Measurements from ENCODE around the gene RAP1GAP.

RAP1GAP gene

DNA sequence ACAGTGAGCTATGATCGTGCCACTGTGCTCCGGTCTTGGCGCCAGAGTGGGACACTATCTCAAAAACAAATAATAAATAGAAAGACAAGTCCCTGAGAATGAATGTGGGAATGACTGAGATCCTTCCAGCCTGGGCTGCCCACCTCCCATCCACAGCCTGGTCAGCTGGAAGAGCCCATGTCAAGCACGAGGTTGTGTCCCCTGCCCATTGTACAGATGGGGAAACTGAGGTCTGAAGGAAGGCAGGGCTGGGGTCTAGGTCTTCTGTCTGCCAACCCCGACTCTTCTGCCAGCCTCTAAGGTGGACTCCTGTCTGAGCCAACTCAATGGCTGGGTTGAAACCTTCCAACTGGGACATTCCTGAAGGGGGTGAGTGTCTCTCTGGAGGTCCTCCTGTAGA lies 79.5 kb downstream of the RAP1GAP start:
- DNase-seq: no peak

DNA sequence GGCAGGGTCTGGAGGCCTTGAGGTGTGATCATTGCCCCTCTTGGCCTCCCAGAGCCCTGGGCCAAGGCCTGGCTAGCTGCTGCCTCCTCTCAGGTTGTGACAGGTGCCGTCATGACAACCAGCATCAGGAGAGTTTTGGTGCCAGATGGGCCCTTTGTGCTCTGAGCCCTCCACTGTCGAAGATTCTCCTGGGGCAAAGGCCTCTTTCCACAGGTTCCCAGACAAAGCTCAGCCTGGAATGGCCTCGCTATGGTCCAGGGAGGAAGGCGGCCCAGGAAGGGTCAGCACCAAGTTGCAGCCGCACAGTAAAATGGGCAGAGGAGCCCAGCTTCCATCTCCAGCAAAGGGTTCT lies 81.6 kb downstream of the RAP1GAP start:
- DNase-seq: no peak

DNA sequence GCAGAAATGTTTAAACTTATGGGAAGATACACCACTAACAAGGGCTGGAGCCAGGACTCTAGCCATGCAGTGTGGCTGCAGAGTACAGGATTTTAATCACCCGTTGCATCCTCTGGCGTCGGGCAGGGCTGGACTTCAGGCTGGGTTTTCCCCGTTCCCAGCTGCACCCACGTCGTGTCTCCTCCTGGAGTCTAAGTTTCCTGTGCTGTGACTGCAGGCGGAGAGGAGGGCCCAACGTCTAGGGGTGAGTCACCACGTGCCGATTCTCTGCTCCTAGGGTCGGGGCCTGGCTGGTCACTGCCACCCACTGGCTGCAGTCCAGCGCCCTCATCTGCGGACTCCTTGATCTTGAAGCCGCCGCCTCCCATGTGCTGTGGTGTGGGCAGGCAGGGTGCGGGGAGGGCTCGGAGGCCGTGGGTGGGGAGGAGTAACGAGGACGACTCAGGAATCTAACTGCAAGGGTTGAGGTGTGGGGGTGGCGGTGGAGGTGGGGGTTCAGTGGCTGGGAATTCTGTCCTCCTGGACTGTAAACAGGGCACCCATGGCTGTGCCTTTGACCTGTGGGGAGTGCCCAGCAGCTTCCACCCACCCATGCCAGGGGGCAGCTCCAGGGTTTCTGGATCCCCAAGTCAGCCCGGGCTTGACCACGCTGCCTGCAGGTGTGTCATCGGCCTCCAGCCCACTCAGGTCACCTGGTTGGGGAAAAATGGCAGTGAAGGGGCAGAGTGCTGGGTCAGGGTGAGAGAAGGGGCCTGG lies 82.1 kb downstream of the RAP1GAP start:
- DNase-seq: no peak

DNA sequence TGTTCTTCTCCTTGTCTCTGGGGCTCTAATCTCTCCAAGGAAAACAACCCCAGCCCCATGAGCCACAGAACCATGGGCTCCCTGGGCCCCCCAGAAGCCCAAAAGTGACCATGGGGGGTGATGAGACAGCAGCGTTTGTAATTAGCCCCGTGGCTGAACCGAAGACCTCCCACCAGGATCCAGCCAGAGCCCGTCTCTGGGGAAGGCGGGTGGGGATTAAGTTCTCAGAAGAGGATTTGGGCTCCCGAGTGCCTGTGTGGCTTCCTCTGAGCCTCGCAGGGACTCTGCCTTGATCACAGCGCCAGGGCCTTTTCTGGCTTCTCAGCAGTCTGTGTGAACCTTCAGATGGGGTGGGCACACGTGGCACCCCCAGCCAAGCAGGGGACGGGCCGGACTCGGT lies 82.9 kb downstream of the RAP1GAP start:
- DNase-seq: no peak

DNA sequence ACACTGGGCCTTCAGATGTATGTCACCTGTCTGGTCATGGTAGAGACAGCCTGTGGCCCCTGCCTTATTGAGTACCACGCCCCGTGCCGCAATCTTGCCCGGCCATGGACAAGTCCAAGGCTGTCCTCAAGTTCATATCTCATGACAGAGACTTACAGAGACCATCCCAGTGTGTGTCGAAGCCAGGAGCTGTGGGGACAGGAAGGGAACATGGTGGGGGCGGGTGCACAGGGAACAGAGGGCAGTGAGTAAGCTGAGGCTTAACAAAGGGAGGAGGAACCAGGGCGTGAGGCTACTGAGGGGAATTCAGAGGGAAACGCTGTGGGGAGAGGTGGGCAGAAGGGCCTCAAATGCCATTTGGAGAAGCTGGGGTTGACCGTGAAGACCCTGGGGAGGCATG lies 84.1 kb downstream of the RAP1GAP start:
- DNase-seq: no peak

DNA sequence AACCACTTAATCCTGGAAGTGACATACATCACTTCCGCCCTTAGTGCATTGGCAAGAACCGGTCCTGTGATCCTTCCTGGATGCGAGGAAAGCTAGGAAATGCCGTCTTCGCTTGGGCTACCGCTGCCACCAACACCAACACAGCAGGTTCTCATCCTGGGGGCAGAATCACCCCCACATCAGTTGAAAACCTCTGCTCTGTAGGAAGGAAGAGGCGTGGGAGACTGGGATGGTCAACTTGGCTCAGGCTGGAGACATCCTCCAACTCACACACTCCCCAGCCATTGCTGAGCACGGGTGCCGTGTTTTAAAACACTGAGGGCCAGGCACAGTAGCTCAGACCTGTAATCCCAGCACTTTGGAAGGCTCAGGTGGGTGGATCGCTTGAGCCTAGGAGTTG lies 85.1 kb downstream of the RAP1GAP start:
- DNase-seq: no peak

DNA sequence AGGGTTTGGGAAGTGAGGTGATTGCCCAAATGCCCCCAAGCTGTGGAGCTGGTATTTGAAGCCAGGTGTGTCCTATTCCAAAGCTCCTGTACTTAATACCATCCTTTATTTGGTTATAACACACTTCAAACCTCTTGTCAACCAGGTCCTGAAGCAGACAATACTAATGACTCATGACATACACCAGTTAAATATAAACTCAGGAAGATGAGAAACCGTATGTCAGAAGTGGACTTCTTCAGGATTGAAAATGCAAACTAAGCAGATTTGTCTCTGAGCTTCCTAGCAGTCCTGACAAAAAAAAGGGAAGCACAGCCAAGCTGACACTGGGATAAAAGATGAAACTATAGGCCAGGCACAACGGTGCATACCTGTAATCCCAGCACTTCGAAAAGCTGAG lies 89.4 kb downstream of the RAP1GAP start:
- no peak for DNase-seq

DNA sequence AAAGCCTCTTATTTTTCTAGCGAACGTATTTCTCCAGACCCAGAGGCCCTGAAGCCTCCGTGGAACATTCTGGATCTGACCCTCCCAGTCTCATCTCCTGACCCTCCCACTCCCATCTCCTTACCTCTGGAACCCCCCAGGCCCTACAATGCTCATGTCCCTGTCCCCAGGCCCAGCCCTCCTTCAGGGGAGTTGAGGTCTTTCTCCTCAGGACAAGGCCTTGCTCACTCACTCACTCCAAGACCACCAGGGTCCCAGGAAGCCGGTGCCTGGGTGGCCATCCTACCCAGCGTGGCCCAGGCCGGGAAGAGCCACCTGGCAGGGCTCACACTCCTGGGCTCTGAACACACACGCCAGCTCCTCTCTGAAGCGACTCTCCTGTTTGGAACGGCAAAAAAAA lies 91.2 kb downstream of the RAP1GAP start:
- DNase-seq: no peak

DNA sequence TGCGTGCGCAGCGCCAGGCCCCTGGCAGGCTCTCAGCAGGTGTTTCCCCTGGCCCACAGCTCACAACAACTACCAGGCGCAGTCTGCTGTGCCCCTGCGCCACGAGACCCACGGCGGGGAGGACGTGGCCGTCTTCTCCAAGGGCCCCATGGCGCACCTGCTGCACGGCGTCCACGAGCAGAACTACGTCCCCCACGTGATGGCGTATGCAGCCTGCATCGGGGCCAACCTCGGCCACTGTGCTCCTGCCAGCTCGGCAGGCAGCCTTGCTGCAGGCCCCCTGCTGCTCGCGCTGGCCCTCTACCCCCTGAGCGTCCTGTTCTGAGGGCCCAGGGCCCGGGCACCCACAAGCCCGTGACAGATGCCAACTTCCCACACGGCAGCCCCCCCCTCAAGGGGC lies 91.8 kb downstream of the RAP1GAP start:
- DNase-seq: no peak

DNA sequence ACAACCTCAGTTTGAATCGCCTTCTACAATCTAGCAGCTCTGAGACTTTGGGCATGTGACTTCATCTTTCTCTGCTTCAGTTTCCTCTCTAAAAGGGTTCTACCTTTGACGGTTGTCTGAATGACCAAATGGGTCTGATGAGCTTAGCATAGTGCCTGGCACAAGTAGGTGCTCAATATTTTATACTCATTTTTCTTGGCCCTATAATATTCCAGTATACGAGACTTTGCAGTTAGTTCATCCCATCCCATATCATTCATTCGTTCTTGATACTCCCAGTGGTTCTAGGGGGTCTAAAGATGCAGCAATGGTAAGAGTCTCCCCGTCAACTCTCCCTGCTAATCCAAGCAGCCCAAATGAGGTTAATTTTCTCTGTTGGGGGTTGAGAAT lies 92.4 kb downstream of the RAP1GAP start:
- no peak for DNase-seq

DNA sequence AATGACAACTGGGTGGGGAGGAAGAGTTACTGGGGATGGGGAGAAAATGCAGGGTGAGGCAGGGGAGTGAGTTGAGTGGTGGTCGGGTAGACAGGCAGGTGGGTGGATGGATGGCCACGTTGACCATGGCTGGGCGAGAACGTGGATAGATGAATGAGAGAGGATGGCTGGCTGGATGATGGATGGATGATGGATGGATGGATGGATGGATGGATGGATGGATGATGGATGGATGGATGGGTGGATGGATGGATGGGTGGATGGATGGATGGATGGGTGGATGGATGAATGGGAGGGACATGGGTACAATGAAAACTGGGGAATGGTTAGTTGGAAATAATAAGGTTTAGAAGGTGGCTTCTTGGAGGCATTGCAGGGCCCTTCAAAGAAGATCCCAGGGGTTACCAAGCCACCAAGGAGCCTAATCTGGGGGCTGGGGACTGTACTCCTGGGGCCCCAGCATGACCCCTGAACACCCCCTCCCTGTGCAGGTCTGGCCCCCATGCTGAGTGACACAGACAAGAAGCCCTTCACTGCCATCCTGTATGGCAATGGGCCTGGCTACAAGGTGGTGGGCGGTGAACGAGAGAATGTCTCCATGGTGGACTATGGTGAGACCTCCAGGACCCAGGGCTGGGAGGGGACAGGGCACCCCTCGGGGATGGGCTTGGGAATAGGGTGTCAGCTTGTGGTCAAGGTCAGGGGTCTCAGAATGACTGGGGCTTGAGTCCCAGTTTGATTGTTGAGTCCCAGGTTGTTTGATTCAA lies 92.9 kb downstream of the RAP1GAP start:
- DNase-seq: no peak

DNA sequence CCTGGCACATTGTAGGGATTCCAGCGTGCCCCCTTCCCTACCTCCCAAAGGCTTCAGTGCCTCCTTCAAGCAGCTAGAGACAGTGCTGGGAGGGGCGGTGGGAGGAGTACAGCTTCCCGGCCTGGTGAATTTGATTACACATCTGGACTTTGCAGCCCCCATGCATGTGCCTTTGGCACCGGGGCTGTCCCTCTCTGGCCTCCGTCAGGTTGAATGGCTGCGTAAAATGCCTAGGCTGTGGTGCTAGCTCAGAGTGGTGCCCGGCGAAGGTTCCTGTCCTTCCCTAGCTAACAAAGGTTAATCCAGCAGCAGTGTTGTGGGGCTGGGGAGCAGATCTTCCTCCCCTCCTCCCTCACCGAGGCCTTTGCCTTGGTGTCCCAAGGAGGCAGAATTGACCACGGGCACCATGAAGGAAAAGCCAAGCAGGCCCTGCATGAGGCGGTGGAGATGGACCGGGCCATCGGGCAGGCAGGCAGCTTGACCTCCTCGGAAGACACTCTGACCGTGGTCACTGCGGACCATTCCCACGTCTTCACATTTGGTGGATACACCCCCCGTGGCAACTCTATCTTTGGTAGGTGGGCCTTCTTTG lies 93.7 kb downstream of the RAP1GAP start:
- no peak for DNase-seq

DNA sequence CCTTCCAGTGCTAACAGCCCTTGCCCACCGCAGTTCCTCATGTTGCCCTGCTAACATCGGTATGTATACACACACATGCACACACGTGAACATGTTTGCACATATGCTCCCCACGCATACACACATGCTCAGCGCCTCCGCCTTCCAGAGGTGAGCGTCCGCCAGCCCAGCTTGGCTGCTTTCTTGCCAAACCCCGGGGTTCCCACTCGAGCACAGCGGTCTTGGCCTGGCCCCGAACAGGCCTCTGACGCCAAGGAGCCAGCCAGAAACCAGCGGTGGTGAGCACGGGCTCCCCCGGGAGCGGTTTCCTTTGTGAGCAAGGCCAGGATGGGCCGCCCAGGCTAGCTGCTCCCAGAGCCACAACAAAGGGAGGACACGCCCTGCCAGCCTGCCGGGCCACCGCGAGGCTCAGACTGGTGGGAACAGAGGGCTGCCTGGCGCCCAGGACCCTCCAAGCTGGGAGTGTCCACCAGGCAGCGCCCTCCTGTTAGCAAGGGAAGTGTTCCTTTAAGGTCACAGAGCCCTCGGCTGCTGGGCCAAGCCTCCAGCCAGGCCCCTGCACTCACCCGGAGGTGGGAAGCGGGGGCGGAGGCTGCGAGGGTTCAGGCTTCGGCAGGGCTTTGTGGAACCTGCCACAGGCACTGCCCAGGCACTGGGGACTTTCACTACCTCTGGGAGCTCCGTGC lies 94.5 kb downstream of the RAP1GAP start:
- DNase-seq: no peak

DNA sequence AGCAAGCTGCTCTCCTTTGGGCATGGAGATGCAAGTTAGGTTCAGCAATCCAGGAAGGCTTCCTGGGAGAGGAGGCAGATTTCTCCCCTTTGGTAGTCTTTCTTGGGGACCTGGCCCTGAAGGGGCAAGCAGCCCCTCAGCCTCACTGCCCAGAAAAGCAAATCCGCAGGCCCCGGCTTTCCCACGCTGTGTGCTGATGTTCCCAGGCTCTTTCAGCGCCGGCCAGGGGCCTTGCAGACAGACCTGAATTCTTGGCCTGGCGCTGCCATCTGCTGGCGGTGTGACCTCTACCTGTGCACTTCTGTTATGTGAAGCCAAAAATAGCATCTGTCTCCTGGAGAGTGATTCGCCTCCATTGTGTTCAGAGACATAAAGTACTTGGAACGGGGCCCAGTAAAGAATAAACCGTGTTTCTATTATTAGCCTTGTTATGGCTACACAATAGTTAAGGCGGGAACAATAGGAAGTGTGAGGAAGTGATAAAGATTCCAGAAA lies 95.1 kb downstream of the RAP1GAP start:
- DNase-seq: peak; percentile 67

DNA sequence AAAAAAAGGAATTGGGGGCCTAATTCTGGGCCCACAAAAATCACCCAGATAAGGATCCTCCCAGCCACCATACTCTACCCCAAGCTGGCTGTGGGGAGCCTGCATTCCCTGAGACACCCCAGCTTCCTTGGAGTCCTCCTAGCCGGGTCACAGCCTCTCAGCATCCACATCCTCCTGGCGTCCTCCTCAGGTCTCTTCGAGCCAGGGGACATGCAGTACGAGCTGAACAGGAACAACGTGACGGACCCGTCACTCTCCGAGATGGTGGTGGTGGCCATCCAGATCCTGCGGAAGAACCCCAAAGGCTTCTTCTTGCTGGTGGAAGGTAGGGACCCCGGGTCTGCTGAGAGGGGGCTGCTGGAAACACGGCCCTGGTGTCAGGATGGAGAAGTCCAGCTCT lies 95.7 kb downstream of the RAP1GAP start:
- no peak for DNase-seq

DNA sequence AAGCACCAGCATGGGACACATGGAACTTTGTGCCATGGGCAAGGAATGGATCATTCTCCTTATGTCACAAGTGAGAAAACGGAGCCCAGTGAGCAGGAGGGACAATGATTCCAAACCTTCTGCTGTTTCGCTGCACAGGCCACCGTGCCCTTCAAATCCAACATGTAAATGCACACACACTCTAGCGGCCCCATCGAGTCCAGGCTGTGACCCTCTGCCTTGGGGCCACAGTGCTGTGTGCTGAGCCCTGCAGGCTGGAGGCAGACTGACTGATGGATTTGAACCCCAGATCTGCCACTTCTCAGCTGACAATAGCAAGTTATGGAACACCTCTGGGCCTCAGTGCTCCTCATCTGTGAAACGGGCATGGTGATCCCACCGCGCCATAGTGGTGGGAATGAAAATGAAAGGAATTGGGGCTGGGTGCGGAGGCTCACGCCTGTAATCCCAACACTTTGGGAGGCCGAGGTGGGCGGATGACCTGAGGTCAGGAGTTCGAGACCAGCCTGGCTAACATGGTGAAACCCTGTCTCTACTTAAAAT lies 96.4 kb downstream of the RAP1GAP start:
- DNase-seq: no peak

DNA sequence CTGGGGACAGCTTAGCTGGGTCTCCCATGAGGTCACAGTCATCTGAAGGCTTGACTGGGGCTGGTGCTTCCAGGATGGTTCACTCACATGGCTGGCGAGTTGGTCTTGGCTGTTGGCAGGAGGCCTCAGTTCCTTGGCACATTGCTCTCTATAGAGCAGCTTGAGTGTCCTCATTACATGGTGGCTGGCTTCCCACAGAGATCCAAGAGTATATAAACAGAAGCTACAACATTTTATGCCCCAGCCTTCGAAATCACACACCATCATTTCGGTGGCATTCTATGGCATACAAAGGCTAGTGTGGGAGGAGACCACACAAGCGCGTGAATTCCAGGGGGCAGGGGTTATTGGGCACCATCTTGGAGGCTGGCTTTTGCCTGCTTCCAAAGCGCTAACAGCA lies 96.9 kb downstream of the RAP1GAP start:
- no peak for DNase-seq

DNA sequence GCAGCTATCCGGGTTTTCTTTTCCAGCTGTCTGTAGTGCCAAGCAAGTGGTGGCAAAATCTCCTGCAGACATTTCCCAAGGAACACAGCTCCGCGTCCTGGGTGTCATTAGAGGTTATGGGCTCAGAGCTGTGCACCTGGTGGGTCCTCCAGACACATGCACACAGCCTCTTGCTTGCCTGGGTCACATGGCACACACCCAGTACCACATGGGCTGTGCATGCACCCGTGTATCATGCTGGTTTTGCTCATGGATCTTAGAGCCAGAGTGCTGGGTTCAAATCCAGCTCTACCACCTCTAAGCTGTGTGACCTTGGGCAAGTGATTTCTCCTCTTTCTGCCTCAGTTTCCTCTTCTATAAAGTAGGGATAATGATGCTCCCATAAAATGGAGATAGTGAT lies 98.3 kb downstream of the RAP1GAP start:
- DNase-seq: no peak

DNA sequence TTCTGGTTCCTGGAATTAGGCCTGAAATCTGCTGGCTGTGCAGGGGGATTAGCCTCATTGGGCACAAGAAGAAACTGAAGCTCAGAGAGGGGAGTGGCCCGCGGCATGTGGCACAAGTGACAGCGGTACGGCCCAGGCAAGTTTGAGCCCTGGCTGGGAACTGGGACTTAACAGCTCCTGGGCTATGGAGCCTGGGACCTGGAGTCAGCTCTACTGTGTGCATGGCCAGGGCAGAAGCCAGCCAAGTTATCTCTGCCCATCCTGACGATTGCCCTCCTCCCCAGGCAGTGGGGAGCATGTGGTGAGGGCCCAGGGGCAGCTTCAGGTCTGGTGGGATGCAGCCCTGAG lies 98.7 kb downstream of the RAP1GAP start:
- no peak for DNase-seq

DNA sequence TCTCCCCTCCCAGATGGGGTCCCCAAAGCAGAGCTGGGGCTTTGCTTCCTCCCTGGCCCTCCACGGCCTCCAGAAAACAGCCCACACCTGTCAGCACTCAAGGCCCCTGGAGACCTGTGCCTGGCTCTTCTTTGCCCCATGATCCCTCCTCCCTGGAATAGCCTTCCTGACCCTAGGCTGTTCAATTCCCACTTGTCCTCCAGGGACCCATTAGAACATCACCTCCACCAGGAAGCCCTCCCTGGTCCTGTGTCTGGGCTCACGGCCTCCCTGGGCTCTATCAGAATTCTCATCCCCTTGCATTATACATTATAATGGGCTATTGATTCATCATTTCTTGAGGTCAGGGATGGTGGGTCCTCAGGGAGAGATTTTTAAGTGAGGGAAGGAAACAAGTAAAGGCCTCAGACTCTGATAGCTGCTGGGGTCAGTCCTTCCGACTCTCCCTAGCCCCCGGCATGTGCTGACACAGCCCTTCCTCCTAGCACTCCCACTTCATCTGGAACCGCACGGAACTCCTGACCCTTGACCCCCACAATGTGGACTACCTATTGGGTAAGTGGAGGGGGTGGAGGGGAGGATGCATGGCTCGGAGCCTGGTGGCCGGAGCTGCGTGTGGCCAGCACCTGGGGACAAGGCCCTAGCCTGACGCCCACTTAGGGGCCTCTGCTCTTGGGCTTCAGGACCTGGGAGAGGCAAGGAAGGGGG lies 99.2 kb downstream of the RAP1GAP start:
- no peak for DNase-seq

DNA sequence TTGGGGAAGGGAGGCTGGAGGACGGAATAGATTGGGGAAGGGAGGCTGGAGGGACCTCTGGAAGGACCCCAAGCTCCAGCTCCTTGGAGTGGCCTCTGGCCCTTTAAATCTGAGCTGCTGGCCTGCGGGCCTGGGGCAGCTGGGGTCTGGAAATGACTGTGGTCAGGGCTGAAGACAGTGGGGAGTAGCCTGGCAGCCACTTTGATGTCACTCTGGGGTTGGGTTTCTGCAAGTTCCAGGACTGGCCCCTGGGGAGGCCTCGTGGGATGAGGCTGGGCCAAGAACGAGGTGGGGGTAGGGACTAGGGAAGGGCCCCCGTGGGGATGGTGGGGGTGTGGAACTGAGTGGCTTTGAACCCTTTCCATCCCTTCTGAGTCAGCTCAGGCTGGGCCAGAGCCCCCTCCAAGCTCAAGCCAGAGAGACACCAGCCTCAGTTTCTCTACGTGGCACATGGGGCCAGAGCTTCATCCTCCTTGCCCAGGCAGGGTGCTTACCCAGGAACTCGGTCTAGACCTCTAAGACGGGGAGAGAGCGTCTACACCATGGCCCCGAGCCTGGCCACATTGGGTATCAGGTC lies 100.3 kb downstream of the RAP1GAP start:
- no peak for DNase-seq

DNA sequence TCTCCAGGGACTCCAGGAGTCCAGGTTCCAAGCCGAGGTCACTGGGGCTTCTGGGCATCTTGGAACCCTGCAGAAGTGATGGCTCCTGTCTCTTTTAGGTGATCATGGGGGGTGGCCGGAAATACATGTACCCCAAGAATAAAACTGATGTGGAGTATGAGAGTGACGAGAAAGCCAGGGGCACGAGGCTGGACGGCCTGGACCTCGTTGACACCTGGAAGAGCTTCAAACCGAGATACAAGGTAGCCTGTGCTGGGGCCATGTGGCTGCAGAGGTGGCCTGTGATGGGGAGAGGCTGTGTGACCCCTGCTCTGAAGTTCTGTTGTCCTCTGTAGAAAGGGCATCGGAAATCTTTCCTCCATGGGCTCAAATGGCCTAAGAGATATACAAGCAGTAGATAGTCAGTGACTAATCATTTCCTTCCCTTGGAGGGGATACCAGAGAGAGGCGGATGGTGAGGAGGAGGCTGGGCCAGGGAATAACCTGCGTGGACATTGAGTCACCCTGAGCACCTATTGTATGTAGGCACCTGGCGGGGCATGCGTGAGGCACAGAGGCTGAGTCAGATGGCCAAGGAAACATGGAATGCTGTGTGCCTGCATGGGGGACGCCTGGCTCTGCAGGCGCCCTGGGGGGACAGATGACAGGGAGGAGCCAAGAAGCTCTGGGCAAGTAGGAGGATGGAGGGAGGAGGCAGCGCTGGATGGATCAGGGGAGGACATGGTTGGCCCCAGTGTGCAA lies 101.0 kb downstream of the RAP1GAP start:
- no peak for DNase-seq
